GM23338 (cell line): Measurements from ENCODE around the gene BMPR1B. TPM values are rescaled to one million over a fixed set of nuclear protein-coding genes. Genes with fewer than 3 reads are reported as not detected.

ENCODE experiments used
- ATAC-seq: fragments of 200-7000 bp; cut with Tn5 transposase; 3 replicates; pipeline ENCODE4 v1.9.1; 2020
- DNase-seq: peaks from one replicate; pipeline ENCODE4 v3.0.0-alpha.2; 2015; ENCODE audit warnings: low spot score
- H2AFZ ChIP-seq: fragments of 200-600 bp; sonication (generic); 2 replicates; pipeline ENCODE4 v1.8.0; 2016; ENCODE audit warnings: antibody characterized with exemption, mild to moderate bottlenecking, moderate library complexity
- H3F3A ChIP-seq: fragments of 200-600 bp; sonication (generic); replicated peaks from 2 replicates; pipeline ENCODE4 v1.8.0; 2017; ENCODE audit warnings: antibody characterized with exemption, mixed run types, low read depth
- H3K27ac ChIP-seq: fragments of 200-600 bp; sonication (generic); 2 replicates; pipeline ENCODE4 v1.6.1; 2016; ENCODE audit warnings: low read depth
- H3K27me3 ChIP-seq: fragments of 200-600 bp; sonication (generic); 2 replicates; pipeline ENCODE4 v1.8.0; 2016; ENCODE audit warnings: mild to moderate bottlenecking, mixed run types, moderate library complexity; ENCODE audit not compliant: insufficient read depth
- H3K36me3 ChIP-seq: fragments of 200-600 bp; sonication (generic); 2 replicates; pipeline ENCODE4 v1.8.0; 2016; ENCODE audit warnings: mild to moderate bottlenecking; ENCODE audit not compliant: insufficient read depth
- H3K4me1 ChIP-seq: fragments of 200-600 bp; sonication (generic); 2 replicates; pipeline ENCODE4 v1.8.0; 2016; ENCODE audit warnings: mild to moderate bottlenecking, moderate library complexity; ENCODE audit not compliant: insufficient read depth
- H3K4me2 ChIP-seq: fragments of 200-600 bp; sonication (generic); 2 replicates; pipeline ENCODE4 v1.7.1; 2017; ENCODE audit warnings: mixed run types
- H3K4me3 ChIP-seq: fragments of 200-600 bp; sonication (generic); 2 replicates; pipeline ENCODE4 v1.6.1; 2016; ENCODE audit warnings: mixed run types
- H3K79me2 ChIP-seq: fragments of 200-600 bp; sonication (generic); replicated peaks from 2 replicates; pipeline ENCODE4 v1.8.0; 2017; ENCODE audit warnings: mild to moderate bottlenecking; ENCODE audit not compliant: insufficient read depth
- H3K9me2 ChIP-seq: fragments of 200-600 bp; sonication (generic); 2 replicates; pipeline ENCODE4 v1.8.0; 2017; ENCODE audit not compliant: insufficient read depth
- H4K20me1 ChIP-seq: fragments of 200-600 bp; sonication (generic); replicated peaks from 2 replicates; pipeline ENCODE4 v1.8.0; 2017; ENCODE audit warnings: mild to moderate bottlenecking; ENCODE audit not compliant: insufficient read depth
- H3K27ac Mint-ChIP-seq: 2 replicates; pipeline ENCODE4 v1.8.0; 2020; ENCODE audit warnings: inconsistent platforms, mild to moderate bottlenecking, moderate library complexity, mixed read lengths
- H3K27me3 Mint-ChIP-seq: 3 replicates; pipeline ENCODE4 v1.8.0; 2022; ENCODE audit warnings: low read depth, mild to moderate bottlenecking, moderate library complexity, mixed read lengths, inconsistent platforms; ENCODE audit not compliant: insufficient read depth, poor library complexity
- H3K36me3 Mint-ChIP-seq: 3 replicates; pipeline ENCODE4 v1.8.0; 2021; ENCODE audit warnings: low read depth, mild to moderate bottlenecking, inconsistent platforms, moderate library complexity, mixed read lengths
- H3K4me1 Mint-ChIP-seq: 3 replicates; pipeline ENCODE4 v1.8.0; 2020; ENCODE audit warnings: mild to moderate bottlenecking, inconsistent platforms, mixed read lengths
- H3K4me3 Mint-ChIP-seq: 3 replicates; pipeline ENCODE4 v1.8.0; 2021; ENCODE audit warnings: moderate library complexity, mild to moderate bottlenecking, inconsistent platforms, mixed read lengths
- H3K9me3 Mint-ChIP-seq: 3 replicates; pipeline ENCODE4 v1.8.0; 2020; ENCODE audit warnings: moderate library complexity, mild to moderate bottlenecking, inconsistent platforms, mixed read lengths
- CREB1 ChIP-seq: fragments of 250-450 bp; sonication (Bioruptor Pico); IDR thresholded peaks from 2 replicates; pipeline ENCODE4 v1.5.0; 2020; ENCODE audit warnings: low read depth, mild to moderate bottlenecking, moderate library complexity
- EZH2 ChIP-seq: fragments of 200-600 bp; sonication (generic); IDR thresholded peaks from one replicate; pipeline ENCODE4 v1.8.0; 2017; ENCODE audit warnings: antibody characterized with exemption, mild to moderate bottlenecking, low read depth; ENCODE audit not compliant: unreplicated experiment
- EZH2phosphoT487 ChIP-seq: fragments of 200-600 bp; sonication (generic); IDR thresholded peaks from one replicate; pipeline ENCODE4 v1.8.1; 2018; ENCODE audit warnings: antibody characterized with exemption; ENCODE audit not compliant: unreplicated experiment
- JUNB ChIP-seq: IDR thresholded peaks from one replicate; pipeline ENCODE4 v1.6.1; 2016; ENCODE audit warnings: antibody characterized with exemption; ENCODE audit not compliant: unreplicated experiment
- NANOG ChIP-seq: IDR thresholded peaks from 2 replicates; pipeline ENCODE4 v1.6.1; 2016; ENCODE audit warnings: antibody characterized with exemption, borderline replicate concordance
- POLR2AphosphoS5 ChIP-seq: IDR thresholded peaks from 2 replicates; pipeline ENCODE4 v1.6.1; 2016; ENCODE audit warnings: antibody characterized with exemption, low read depth
- STAT1 ChIP-seq: IDR thresholded peaks from one replicate; pipeline ENCODE4 v1.6.1; 2016; ENCODE audit warnings: antibody characterized with exemption; ENCODE audit not compliant: unreplicated experiment
- ZNF114 ChIP-seq: fragments of 250-450 bp; sonication (Bioruptor Pico); IDR thresholded peaks from 2 replicates; pipeline ENCODE4 v1.5.0; 2020; ENCODE audit warnings: mild to moderate bottlenecking, moderate library complexity
- ZNF331 ChIP-seq: fragments of 250-450 bp; sonication (Bioruptor Pico); IDR thresholded peaks from 2 replicates; pipeline ENCODE4 v1.5.0; 2020; ENCODE audit warnings: low read depth, mild to moderate bottlenecking, moderate library complexity
- polyA plus RNA-seq: library from polyadenylated mRNA; unstranded; fragments of >200 nt; fragmentation: Nextera tagmentation; extraction: Ambion mirVana; gene quantifications from 2 replicates; pipeline ENCODE4 v1.2.1, GENCODE V29; 2016
- total RNA-seq: library from RNA; depleted of rRNA; stranded (reverse); fragments of >200 nt; shearing (Covaris generic); gene quantifications from 2 replicates; pipeline ENCODE4 v1.2.3, GENCODE V29; 2014
- TF ChIP-seq, protein P1 (sequence below): IDR thresholded peaks from one replicate; pipeline ENCODE4 v1.6.1; 2018; ENCODE audit warnings: antibody characterized with exemption; ENCODE audit not compliant: unreplicated experiment
- TF ChIP-seq, protein P2 (sequence below), 2 experiments: fragments of 200-600 bp in 1 of 2; sonication (generic) in 1 of 2; conservative IDR thresholded peaks; 2 replicates each; pipeline versions ENCODE4 v1.5.1 to v1.6.1; 2016 to 2017; ENCODE audit warnings: antibody characterized with exemption in 2 of 2, low read depth in 2 of 2, mild to moderate bottlenecking in 2 of 2, moderate library complexity in 1 of 2
- TF ChIP-seq, protein P3 (sequence below): fragments of 250-450 bp; sonication (Bioruptor Pico); IDR thresholded peaks from 2 replicates; pipeline ENCODE4 v1.5.0; 2020; ENCODE audit warnings: mild to moderate bottlenecking, moderate library complexity
- TF ChIP-seq, protein P4 (sequence below): IDR thresholded peaks from 2 replicates; pipeline ENCODE4 v1.6.1; 2016; ENCODE audit warnings: antibody characterized with exemption

BMPR1B gene
- total and polyA plus RNA-seq, 2 experiments from 2014 or later = 0.48 to 1.0 TPM

DNA sequence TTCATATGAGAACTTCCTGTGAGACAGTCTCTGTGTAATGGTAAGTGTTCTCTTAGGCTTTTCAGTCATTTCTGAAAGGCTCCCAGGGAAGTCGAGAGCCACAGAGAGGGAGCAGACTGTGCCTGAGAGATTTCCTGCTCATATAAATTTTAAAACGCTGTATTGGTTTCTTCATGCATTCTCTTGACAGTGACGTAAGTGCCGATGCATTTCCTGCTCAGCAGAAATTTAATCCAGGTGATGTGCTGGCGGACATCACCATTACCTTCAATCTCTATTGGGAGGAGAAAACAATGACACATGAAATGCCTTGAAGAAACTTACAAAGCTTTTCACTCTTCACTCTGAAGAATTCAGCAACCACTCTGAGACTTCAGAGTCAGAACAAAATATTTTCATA, 383.6 kb downstream of the BMPR1B start:
- H3K36me3 Mint-ChIP-seq = peaks cover 35% of the 10 kb centered on the region
- no peak overlapping the region for H3K27ac Mint-ChIP-seq
- H3K27me3 Mint-ChIP-seq = peaks cover 8% of the 10 kb centered on the region
- no peaks in the 10 kb centered on the region for H3K79me2 ChIP-seq
- DNase-seq = no peak
- no peaks in the 10 kb centered on the region for H3F3A ChIP-seq
- H4K20me1 ChIP-seq = no peaks in the 10 kb centered on the region
- no peak overlapping the region for H3K27ac ChIP-seq
- 0 out of 2 replicates have a peak, but pooled peaks cover 7% of the 10 kb centered on the region for H3K36me3 ChIP-seq
- TF ChIP-seq EZH2 = no peak
- TF ChIP-seq, protein P1, sequence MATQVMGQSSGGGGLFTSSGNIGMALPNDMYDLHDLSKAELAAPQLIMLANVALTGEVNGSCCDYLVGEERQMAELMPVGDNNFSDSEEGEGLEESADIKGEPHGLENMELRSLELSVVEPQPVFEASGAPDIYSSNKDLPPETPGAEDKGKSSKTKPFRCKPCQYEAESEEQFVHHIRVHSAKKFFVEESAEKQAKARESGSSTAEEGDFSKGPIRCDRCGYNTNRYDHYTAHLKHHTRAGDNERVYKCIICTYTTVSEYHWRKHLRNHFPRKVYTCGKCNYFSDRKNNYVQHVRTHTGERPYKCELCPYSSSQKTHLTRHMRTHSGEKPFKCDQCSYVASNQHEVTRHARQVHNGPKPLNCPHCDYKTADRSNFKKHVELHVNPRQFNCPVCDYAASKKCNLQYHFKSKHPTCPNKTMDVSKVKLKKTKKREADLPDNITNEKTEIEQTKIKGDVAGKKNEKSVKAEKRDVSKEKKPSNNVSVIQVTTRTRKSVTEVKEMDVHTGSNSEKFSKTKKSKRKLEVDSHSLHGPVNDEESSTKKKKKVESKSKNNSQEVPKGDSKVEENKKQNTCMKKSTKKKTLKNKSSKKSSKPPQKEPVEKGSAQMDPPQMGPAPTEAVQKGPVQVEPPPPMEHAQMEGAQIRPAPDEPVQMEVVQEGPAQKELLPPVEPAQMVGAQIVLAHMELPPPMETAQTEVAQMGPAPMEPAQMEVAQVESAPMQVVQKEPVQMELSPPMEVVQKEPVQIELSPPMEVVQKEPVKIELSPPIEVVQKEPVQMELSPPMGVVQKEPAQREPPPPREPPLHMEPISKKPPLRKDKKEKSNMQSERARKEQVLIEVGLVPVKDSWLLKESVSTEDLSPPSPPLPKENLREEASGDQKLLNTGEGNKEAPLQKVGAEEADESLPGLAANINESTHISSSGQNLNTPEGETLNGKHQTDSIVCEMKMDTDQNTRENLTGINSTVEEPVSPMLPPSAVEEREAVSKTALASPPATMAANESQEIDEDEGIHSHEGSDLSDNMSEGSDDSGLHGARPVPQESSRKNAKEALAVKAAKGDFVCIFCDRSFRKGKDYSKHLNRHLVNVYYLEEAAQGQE = no peak
- no peak for TF ChIP-seq JUNB
- TF ChIP-seq, protein P2, sequence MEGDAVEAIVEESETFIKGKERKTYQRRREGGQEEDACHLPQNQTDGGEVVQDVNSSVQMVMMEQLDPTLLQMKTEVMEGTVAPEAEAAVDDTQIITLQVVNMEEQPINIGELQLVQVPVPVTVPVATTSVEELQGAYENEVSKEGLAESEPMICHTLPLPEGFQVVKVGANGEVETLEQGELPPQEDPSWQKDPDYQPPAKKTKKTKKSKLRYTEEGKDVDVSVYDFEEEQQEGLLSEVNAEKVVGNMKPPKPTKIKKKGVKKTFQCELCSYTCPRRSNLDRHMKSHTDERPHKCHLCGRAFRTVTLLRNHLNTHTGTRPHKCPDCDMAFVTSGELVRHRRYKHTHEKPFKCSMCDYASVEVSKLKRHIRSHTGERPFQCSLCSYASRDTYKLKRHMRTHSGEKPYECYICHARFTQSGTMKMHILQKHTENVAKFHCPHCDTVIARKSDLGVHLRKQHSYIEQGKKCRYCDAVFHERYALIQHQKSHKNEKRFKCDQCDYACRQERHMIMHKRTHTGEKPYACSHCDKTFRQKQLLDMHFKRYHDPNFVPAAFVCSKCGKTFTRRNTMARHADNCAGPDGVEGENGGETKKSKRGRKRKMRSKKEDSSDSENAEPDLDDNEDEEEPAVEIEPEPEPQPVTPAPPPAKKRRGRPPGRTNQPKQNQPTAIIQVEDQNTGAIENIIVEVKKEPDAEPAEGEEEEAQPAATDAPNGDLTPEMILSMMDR (conservative IDR thresholded peaks at IDR 0.05; ENCODE audit: low read depth in 2 of 2) = no peak
- TF ChIP-seq CREB1 (CRISPR knock-in tag) = no peak
- no peak for TF ChIP-seq POLR2AphosphoS5
- no peak for TF ChIP-seq EZH2phosphoT487
- TF ChIP-seq, protein P3, sequence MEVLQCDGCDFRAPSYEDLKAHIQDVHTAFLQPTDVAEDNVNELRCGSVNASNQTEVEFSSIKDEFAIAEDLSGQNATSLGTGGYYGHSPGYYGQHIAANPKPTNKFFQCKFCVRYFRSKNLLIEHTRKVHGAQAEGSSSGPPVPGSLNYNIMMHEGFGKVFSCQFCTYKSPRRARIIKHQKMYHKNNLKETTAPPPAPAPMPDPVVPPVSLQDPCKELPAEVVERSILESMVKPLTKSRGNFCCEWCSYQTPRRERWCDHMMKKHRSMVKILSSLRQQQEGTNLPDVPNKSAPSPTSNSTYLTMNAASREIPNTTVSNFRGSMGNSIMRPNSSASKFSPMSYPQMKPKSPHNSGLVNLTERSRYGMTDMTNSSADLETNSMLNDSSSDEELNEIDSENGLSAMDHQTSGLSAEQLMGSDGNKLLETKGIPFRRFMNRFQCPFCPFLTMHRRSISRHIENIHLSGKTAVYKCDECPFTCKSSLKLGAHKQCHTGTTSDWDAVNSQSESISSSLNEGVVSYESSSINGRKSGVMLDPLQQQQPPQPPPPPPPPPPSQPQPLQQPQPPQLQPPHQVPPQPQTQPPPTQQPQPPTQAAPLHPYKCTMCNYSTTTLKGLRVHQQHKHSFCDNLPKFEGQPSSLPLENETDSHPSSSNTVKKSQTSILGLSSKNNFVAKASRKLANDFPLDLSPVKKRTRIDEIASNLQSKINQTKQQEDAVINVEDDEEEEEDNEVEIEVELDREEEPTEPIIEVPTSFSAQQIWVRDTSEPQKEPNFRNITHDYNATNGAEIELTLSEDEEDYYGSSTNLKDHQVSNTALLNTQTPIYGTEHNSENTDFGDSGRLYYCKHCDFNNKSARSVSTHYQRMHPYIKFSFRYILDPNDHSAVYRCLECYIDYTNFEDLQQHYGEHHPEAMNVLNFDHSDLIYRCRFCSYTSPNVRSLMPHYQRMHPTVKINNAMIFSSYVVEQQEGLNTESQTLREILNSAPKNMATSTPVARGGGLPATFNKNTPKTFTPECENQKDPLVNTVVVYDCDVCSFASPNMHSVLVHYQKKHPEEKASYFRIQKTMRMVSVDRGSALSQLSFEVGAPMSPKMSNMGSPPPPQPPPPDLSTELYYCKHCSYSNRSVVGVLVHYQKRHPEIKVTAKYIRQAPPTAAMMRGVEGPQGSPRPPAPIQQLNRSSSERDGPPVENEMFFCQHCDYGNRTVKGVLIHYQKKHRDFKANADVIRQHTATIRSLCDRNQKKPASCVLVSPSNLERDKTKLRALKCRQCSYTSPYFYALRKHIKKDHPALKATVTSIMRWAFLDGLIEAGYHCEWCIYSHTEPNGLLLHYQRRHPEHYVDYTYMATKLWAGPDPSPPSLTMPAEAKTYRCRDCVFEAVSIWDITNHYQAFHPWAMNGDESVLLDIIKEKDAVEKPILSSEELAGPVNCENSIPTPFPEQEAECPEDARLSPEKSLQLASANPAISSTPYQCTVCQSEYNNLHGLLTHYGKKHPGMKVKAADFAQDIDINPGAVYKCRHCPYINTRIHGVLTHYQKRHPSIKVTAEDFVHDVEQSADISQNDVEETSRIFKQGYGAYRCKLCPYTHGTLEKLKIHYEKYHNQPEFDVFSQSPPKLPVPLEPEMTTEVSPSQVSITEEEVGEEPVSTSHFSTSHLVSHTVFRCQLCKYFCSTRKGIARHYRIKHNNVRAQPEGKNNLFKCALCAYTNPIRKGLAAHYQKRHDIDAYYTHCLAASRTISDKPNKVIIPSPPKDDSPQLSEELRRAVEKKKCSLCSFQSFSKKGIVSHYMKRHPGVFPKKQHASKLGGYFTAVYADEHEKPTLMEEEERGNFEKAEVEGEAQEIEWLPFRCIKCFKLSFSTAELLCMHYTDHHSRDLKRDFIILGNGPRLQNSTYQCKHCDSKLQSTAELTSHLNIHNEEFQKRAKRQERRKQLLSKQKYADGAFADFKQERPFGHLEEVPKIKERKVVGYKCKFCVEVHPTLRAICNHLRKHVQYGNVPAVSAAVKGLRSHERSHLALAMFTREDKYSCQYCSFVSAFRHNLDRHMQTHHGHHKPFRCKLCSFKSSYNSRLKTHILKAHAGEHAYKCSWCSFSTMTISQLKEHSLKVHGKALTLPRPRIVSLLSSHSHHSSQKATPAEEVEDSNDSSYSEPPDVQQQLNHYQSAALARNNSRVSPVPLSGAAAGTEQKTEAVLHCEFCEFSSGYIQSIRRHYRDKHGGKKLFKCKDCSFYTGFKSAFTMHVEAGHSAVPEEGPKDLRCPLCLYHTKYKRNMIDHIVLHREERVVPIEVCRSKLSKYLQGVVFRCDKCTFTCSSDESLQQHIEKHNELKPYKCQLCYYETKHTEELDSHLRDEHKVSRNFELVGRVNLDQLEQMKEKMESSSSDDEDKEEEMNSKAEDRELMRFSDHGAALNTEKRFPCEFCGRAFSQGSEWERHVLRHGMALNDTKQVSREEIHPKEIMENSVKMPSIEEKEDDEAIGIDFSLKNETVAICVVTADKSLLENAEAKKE (CRISPR knock-in tag) = no peak
- no peak for TF ChIP-seq NANOG
- TF ChIP-seq, protein P4, sequence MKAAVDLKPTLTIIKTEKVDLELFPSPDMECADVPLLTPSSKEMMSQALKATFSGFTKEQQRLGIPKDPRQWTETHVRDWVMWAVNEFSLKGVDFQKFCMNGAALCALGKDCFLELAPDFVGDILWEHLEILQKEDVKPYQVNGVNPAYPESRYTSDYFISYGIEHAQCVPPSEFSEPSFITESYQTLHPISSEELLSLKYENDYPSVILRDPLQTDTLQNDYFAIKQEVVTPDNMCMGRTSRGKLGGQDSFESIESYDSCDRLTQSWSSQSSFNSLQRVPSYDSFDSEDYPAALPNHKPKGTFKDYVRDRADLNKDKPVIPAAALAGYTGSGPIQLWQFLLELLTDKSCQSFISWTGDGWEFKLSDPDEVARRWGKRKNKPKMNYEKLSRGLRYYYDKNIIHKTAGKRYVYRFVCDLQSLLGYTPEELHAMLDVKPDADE = no peak
- no peak for TF ChIP-seq ZNF331 (CRISPR knock-in tag)
- no peak for TF ChIP-seq STAT1
- TF ChIP-seq ZNF114 (CRISPR knock-in tag) = no peak
- H3K9me2 ChIP-seq = no peaks in the 10 kb centered on the region
- no peak overlapping the region for H3K4me3 Mint-ChIP-seq
- H3K27me3 ChIP-seq = no peaks in the 10 kb centered on the region
- H3K9me3 Mint-ChIP-seq = peaks cover 45% of the 10 kb centered on the region
- no peak overlapping the region for H2AFZ ChIP-seq
- ATAC-seq = no peak
- peaks cover 1% of the 10 kb centered on the region for H3K4me1 Mint-ChIP-seq
- no peak overlapping the region for H3K4me2 ChIP-seq
- no peak overlapping the region for H3K4me3 ChIP-seq
- no peaks in the 10 kb centered on the region; the same call in 1 of the 2 replicates for H3K4me1 ChIP-seq
